CD4-positive, alpha-beta T cell treated with Interleukin-15 for 4 hours (primary cell): ENCODE measurements around the gene NUF2.
"Not testable (repeated sequence)": the region's sequence is repeated elsewhere in the genome, so short reads cannot be mapped to it uniquely, and the experiment has no call there.

Source experiments
- DNase-seq: peaks from one replicate; pipeline ENCODE4 v3.0.0-alpha.2; 2020; ENCODE audit warnings: low spot score

Gene NUF2

DNA sequence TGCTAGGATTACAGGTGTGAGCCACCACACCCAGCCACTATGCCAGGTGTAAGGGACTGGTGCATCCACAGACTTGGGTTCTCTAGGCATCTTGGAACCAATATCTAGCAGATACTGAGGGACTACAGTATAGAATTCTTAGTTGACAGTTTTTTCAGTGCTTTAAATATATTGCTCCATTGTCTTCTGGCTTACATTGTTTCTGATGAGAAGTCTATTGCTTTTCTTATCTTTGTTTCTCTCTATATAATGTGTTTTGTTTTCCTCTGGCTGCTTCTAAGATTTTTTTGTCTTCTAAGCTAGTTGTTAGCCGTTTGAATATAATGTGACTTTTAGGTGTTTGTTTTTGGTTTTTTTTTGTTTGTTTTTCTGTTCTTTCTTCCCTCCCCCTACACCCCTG is 13.5 kb downstream of the NUF2 start:
- no peak for DNase-seq

DNA sequence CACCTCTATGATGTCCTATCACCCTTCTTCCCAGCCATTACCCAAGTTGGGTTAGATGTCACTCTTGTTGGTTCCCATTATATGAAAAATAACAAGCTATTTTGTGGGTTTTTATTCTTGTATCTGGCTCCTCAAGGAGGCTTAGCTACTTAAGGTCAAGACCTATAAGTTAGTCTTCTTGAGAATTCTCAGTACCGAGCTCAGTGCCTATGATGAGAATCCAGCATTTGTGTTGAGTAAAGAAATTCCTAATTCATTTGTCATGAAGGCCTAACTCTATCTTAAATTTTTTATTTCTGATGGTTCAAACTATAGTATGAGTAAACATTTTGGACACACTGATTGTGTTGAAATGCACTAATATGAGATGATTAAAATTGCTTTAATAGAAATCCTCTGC is 15.9 kb downstream of the NUF2 start:
- no peak for DNase-seq

DNA sequence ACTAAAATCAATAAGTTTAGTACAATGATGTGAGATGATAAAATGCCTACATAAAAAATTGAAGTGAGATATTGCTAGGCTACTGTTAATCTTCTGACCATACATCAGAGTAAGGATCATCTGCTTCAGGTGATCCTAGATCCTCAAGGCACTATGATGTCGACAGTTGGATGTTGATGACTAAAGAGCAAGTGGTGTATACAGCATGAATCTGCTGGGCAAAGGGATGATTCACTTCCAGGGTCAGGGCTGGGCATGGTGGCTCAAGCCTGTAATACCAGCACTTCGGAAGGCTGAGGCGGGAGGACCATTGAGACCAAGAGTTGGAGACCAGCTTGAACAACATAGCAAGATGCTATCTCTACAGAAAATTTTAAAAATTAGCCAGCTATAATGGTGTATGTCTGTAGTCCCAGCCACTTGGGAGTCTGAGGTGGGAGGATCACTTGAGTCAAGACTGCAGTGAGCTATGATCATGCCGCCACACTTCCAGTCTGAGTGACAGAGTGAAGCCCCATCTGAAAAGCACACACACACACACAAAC is 24.6 kb downstream of the NUF2 start:
- DNase-seq, result no peak

DNA sequence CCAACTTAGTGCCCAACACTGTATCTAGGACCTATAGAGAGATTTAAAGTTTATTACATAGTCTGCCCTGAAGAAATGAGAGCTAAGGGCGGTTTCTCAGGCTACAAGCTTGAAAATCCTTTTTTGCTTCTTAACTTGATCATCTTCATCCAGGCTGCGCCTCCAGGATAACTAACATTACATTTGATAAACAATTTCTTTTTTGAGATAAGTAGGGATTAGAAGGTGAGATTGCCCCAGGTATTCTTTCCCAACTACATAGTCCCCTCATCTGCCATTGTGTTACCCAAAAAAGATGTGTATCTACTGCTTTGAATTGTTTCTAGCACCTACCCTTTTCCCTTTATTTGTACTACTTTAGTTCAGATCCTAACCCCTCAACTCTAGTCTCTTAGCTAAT is 25.4 kb downstream of the NUF2 start:
- no peak for DNase-seq

DNA sequence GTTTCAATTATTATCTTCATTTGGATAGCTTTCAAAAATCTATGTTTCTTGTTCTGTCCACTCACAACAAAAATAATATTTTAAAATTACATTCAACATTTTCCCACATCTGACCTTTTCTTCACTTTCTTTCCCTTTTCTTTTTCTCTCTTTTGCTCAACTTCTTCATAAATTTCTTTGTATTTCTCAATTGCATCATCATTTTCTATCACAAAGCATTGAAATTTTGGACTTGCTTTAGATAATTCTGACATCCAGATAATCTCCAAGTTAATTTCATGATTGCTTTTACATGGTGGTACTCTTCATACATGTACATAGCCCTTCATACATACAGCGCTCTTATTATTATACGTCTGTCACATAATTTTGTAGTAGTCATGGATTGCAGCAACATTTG is 30.2 kb downstream of the NUF2 start:
- DNase-seq, result no peak

DNA sequence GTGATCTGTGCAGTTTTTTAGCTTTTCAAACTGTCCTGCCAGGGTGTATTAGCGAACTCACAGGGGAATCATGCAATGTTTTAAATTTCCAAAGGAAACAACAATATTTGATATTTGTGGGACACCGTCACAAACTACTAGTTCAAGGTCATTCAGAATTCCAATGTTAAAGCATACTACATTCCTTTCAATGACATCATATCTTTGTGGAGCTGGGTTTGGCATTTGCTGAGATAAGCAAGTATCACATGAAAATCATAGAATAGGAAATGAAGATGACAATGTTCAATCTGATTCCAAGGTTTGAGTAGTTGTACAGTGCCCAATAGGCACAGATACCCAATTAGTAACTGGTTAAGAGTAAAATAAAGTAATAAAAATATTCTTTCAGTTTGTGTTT is 35.6 kb downstream of the NUF2 start:
- no peak for DNase-seq

DNA sequence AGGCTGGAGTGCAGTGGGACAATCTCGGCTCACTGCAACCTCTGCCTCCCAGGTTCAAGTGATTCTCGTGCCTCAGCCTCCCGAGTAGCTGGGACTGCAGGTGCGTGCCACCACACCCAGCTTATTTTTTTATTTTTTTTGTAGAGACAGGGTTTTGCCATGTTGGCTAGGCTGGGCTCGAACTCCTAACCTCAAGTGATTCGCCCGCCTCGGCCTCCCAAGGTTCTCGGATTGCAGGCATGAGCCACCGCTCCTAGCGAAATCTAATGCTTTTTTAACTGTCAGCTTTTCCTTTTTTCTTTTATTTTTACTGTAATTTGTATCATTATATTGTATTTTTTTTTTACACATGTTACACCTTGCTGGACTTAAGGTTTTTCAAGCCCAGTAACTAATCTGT is 36.4 kb downstream of the NUF2 start:
- not testable (repeated sequence) for DNase-seq

DNA sequence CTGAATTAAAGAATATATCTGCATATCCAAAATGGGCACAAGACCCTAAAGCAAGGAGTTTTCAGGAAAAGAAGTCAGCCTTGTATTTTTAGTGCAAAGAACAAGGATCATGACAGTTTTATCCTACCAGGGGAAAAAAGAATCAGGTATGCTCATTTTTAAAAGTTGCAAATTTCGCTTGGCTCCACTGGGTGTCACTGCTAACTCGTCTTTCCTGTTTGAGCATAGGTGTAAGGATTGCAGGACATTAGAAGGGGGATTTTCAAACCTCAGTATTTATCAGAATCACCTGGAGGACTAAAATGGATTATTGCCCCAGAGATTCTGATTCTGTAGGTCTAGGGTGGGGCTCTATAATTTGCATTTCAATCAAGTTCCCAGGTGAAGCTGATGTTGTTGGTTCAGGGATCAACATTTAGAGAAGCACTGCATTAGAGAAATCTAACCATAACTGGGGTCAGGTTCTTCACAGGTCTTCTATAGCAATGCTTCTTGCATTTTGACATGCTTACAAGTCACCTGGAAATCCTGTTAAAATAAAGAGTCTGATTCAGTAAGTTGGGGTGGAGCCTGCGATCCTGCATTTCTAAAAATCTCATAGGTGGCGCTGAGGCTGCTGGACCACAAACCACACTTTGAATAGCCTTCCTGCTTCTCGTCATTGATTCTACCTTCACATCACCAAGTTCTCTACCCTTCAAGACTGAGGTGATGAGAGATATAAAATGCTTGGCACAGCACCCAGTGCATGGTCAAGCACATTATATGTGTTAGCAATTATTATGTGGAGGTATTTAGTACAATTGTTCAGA is 39.6 kb downstream of the NUF2 start:
- no peak for DNase-seq

DNA sequence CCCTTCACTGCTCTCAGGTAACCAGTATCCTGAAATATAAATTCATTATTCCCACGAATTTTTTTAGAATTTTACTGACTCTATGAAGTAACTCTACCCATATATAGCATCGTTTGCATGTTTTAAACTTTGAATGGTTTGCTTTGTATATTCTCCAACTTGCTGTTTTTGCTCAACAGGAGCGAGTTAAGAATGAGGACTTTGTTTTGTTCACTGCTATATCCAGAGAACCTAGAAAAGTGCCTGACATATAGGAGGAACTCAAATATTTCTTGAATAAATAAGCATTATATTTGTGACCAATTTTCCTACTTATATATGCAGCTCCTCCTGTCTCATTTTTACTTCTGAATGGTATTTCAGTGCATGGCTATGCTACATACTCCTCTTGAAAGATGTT is 43.4 kb downstream of the NUF2 start:
- no peak for DNase-seq

DNA sequence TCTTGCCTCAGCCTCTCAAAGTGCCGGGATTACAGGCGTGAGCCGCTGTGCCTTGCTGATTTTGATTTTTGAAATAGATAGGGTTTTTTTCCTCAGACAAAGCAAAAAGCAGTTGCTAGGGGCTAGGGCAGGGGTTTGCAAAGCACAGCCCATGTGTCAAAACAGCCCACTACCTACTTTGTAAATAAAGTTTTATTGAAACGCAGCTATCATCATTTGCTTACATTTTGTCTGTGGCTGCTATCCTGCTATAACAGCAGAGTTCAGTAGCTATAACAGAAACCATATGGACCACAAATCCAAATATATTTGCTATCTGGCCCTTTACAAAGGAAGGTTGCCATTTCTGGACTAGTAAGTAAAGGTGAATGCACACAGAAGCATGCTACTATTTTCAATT is 44.8 kb downstream of the NUF2 start:
- no peak for DNase-seq

DNA sequence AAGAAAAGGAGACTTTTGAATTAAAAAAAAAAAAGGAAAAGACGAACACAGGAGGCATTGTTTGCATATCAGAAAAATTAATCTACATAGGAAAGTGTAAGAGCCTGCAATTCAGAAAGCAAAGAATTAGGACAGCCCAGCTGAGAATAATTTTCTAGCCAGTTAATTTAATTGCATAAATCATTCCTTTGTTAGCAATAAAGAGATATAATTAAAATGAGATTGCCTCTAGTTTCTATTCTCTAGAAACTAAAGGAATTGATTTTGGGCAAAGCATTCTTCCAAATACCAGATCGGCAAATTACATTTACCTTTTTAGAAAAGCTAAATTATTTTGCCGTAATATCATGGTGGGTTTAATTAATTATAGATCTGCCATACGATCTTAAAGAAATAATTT is 46.0 kb downstream of the NUF2 start:
- no peak for DNase-seq

DNA sequence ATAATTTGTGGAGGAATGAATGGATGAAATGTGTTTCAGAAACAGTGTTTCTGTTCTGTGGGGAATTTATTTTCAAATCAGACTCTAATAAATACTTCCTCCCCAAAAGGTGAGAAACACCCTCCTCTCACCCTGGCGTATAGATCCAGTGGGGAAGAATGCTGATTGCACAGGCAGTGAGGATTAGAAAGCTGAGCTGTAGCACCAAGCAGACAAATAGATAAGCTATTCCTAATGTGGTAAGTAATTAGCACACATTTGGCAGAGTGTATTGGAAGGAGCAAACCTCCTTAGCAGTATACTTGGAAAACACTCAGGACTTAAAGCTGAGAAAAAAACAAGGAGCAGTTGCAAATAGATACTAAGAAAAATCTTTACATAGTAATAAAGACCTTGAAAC is 50.8 kb downstream of the NUF2 start:
- no peak for DNase-seq

DNA sequence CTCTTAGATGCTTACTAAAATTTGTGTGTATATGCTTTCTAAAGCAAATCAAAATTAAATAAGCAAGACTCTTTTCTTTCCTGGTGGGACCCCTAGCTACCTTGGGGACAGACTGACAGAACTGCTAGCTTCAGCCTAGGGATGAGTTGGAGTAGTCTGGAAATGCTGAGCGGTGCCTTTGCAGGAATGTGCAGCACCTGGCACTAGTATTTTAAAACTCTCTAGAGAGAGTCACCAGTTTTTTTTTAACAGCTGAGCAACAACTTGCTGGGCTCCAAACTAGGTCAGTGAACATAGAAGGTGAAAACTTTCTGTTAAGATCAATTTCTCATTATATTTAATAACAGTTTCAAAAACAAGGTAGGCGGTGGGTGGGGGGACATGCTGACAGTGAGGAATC is 56.8 kb downstream of the NUF2 start:
- no peak for DNase-seq

DNA sequence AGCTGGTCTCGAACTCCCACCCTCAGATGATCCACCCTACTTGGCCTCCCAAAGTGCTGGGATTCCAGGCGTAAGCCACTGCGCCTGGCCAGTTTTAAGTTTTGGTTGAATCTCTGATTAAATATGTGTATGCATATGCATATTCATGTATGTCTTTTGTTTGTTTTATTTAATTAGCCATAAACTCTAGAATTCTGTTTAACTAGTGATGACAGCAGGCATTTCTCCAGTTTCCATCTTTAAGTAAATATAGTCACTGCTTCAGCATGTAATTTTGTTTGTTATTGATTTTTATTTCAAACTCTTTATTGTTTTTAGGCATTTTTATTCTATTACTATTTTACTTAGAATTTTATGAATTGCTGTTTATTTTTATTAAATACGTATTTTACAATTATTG is 58.0 kb downstream of the NUF2 start:
- DNase-seq, result no peak

DNA sequence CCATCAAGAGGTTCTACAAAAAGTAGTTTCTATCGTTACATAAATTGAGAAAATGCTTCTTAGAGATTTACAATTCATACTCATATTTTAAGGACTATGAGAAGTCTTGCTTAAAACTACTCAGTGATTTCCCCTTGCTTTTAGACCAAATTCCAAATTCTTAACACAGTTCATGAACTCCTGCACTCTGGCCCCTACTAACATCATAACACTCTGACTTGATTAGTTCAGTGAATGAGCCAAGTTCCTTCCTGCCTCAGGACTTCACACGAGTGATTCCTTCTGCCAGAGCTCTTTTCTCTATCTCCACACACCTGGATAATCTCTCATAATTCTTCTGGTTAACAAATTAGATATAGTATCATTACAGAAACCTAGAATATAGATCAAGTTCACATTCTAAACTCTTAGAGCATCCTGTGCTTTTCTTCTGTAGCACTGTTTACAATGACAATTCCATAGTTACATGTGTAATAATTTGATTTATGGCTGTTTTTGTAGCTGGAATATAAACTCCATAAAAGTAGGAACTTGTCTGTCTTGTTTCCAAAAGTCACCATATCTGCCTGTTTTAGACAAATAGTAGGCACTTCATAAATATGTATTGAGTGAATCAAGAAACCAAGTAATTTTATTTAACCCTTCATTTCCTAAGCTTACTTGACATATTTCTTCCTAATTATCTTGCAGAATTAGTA is 59.9 kb downstream of the NUF2 start:
- DNase-seq, result no peak

DNA sequence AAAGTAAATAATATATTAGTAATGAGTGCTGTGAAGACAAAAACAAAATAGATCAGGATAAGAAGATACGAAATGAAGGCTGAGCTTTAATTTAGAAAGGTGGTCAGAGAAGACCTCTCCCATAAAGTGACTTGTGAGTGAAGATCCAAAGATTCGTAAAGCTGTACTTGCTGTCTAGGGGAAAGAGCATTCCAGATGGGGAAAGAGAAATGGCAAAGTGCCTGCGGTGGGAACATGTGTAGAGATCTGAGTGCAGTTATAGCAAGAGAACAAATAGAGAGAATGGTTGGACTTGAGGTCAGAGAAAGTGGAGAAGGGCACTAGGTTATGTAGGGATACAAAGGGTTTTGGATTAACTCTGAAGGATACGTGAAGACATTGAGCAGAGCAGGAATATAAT is 60.6 kb downstream of the NUF2 start:
- DNase-seq, result no peak

DNA sequence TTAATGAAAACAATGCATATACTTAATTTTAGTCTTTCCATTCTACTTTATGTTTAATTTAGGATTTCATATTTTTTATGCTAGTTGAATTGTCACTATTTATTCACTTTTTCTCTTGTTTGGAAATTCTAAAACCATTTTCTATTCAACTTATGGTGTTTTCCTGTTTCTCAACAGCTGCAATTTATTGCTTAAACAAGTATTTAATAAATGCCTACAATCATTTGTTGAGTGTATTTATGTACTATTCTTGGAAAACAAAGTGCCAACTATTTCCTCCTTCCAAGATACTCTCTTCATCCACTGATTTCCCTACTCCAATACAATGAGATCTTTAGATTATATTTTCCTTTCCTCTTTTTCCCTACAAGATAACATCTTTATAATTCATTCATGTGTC is 65.4 kb downstream of the NUF2 start:
- DNase-seq, result no peak

DNA sequence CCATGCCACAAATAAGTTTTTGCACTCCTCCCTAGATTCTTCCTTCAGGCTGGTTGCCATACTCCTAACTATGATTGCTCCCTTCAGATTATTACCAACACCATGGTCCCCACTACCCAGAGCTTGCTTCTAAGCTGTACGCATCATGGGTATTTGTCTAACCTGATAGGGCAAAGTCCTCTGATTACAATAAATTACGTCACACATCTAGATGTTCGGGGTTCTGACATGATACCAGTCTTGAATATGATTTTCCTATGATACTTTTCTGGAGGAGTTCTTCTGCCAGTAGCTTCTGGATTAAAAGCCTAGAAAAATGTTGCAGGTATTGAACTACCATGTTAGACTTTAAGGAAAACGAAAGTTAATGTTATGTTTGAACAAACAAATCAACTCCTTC is 67.2 kb downstream of the NUF2 start:
- DNase-seq, result no peak

DNA sequence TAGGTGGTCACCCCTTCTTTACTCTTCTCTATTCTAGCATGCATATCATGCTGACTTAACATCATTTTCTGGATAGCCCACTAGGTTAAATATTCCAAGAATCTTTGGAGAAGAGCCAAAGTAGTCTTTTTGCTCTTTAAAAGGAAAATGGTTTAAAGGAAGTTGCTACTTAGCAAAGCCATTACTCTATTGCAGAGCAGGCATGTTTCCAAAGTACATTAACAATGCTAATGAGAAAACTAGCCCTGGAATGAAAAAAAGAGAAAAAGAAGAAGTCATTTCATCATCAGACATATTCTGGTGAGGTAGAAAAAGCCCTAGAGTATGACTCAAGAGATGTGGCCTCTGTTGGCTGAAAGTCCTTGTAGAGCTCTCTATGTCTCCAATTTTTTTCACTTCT is 74.0 kb downstream of the NUF2 start:
- DNase-seq, result no peak

DNA sequence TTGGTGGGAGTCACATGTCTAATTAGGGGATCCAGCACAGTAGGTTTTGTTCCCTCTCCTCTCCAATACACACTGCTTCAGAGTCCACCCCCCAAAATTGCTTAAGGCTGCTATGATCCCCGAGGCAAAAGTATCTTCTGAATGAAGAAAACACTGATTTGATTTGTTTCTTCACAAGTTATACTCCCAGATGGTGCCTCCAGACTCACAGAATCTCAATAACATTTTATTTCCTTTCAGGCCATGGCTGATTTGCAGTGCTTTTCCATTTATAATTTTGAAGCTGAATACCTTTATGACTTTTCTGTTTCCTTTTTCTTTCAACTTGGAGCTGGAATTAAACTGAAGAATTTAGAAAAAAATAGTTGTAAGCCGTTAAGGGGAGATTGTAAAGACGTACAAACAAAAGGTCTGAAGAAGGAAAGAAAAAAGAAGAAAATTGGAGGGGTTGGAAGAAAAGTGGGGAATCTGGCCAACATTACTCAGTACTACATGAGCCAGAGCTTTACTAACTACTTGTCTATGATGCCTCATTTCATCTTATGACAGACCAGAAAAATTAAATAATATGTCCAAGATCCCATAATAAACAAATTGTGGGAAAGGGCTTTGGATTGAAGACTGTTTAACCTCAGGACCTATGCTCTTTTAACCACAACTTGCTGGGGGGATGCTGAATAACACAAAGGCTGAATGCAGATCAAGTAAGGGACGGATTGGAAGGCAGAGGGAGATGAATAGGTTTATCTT is 75.9 kb downstream of the NUF2 start:
- no peak for DNase-seq

DNA sequence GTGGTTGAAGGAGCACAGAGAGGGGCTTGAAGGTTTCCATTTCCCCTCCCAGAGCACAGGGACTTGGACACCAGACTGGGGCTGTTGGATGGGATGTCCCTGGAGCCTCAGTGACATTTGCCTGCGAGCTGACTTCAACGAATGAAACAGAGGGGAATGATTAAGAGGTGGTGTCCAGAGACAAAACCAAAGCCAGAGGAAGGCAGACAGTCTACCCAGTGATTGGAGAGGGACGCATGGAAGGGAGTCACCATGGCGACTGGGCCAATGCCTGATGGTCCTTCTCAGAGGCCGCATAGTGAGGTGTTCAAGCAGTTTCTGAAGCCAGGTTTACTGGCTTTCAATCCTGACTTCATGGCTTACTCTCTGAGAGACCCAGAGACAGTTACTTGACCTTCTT is 77.2 kb downstream of the NUF2 start:
- no peak for DNase-seq

DNA sequence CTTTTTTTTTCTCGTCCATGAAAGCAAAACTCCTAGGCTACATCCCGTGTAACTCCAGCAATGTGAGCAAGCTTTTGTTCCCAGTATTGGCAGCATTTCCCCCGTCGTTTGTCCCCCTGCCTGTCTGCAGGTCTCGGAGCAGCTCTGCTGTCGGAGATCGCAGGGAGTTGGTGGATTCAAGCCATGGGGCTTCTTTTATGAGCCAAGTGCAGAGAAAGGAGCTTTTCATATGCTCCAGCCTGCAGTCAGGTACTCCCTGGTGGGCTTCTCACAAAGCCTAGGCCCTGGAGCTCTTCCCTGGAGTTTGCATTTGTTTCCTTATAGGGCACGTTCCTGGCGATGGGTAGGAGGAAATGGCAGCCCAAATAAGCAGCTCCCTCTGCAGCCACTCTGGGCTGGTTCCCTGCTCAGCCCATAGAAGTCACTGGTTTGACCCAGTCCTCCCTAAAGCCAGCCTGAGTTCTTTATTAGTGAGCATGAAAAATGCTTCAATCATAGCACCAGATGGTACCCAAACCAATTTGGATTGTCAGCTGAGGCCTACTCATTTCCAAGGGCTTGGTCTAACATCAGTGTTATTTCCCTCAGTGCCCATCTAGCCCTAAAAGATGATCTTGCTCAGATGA is 78.3 kb downstream of the NUF2 start:
- DNase-seq, result no peak
